Measurements from ENCODE around the gene MSI2. TPM values are rescaled to one million over a fixed set of nuclear protein-coding genes. Genes with fewer than 3 reads are reported as not detected.

The MSI2 gene
- polyA plus RNA-seq, 1 of the 3 experiments (the other 2 are of a cell fraction) = 24.1 TPM

DNA sequence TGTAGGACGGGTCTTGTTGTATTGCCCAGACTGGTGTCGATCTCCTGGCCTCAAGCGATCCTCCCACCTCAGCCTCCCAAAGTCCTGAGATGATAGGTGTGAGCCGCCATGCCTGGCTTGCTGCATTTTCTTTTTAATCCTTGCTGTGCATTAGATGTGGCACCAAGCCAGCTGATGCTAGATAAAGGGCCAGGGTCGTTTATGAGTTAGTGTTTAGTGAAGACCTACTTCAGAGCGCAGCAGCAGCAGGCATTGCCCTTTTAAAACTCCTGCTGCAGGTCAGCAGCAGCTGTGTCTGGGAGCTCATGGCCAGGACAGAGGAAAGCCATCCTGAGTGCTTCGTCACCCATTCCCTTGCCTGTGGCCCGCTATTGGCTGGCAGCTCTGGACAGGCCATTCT lies 251.5 kb downstream of the MSI2 start (continued):
- TF ChIP-seq, protein P1, sequence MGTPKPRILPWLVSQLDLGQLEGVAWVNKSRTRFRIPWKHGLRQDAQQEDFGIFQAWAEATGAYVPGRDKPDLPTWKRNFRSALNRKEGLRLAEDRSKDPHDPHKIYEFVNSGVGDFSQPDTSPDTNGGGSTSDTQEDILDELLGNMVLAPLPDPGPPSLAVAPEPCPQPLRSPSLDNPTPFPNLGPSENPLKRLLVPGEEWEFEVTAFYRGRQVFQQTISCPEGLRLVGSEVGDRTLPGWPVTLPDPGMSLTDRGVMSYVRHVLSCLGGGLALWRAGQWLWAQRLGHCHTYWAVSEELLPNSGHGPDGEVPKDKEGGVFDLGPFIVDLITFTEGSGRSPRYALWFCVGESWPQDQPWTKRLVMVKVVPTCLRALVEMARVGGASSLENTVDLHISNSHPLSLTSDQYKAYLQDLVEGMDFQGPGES (IDR thresholded peaks at IDR 0.05; ENCODE audit: low read depth, low read length) = no peak
- TF ChIP-seq TCF12 (IDR thresholded peaks at IDR 0.05) (no peak), POLR2AphosphoS5 (IDR thresholded peaks at IDR 0.05; ENCODE audit: low read depth, low read length) (no peak), NRF1 (IDR thresholded peaks at IDR 0.05; ENCODE audit: low read depth, low read length) (no peak), SIN3A (IDR thresholded peaks at IDR 0.05; ENCODE audit: borderline replicate concordance, low read depth, low read length) (no peak), FOXM1 (IDR thresholded peaks at IDR 0.05; ENCODE audit: low read depth) (no peak), TEAD4 (IDR thresholded peaks at IDR 0.05; ENCODE audit: borderline replicate concordance, insufficient read depth) (no peak), RFX5 (IDR thresholded peaks at IDR 0.05; ENCODE audit: low read length) (peak; percentile 20; the same call in 1 of the 2 replicates), GATA2 (CRISPR knock-in tag; IDR thresholded peaks at IDR 0.05) (peak; percentile 98), YY1 (IDR thresholded peaks at IDR 0.05; ENCODE audit: low read depth) (no peak), SMC3 (IDR thresholded peaks at IDR 0.05; ENCODE audit: low read depth, low read length) (peak; percentile 22; the same call in 1 of the 2 replicates), MXI1 (IDR thresholded peaks at IDR 0.05; ENCODE audit: low read depth, low read length) (peak; percentile 76), RAD21 (IDR thresholded peaks at IDR 0.05; ENCODE audit: low read length) (peak; percentile 53), ELF1 (IDR thresholded peaks at IDR 0.05) (no peak), TAF1 (IDR thresholded peaks at IDR 0.05; ENCODE audit: borderline replicate concordance, low read depth, low read length) (no peak), EZH2phosphoT487 (IDR thresholded peaks at IDR 0.05; ENCODE audit: borderline replicate concordance, low read depth) (no peak), EP300 (IDR thresholded peaks at IDR 0.05; ENCODE audit: borderline replicate concordance in 1 of 2, low read depth in 1 of 2, low read length in 1 of 2) (peak in 1 of 2 experiments; percentile 90; a peak in 2 of 4 replicates), MEF2A (IDR thresholded peaks at IDR 0.05; ENCODE audit: borderline replicate concordance, low read depth) (no peak), RXRA (IDR thresholded peaks at IDR 0.05; ENCODE audit: borderline replicate concordance, low read depth) (no peak), FOSL2 (IDR thresholded peaks at IDR 0.05; ENCODE audit: borderline replicate concordance, low read depth) (no peak), JUND (IDR thresholded peaks at IDR 0.05) (no peak)
- TF ChIP-seq, protein P2, sequence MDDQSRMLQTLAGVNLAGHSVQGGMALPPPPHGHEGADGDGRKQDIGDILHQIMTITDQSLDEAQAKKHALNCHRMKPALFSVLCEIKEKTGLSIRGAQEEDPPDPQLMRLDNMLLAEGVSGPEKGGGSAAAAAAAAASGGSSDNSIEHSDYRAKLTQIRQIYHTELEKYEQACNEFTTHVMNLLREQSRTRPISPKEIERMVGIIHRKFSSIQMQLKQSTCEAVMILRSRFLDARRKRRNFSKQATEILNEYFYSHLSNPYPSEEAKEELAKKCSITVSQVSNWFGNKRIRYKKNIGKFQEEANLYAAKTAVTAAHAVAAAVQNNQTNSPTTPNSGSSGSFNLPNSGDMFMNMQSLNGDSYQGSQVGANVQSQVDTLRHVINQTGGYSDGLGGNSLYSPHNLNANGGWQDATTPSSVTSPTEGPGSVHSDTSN (IDR thresholded peaks at IDR 0.05) = no peak
- TF ChIP-seq, protein P3, sequence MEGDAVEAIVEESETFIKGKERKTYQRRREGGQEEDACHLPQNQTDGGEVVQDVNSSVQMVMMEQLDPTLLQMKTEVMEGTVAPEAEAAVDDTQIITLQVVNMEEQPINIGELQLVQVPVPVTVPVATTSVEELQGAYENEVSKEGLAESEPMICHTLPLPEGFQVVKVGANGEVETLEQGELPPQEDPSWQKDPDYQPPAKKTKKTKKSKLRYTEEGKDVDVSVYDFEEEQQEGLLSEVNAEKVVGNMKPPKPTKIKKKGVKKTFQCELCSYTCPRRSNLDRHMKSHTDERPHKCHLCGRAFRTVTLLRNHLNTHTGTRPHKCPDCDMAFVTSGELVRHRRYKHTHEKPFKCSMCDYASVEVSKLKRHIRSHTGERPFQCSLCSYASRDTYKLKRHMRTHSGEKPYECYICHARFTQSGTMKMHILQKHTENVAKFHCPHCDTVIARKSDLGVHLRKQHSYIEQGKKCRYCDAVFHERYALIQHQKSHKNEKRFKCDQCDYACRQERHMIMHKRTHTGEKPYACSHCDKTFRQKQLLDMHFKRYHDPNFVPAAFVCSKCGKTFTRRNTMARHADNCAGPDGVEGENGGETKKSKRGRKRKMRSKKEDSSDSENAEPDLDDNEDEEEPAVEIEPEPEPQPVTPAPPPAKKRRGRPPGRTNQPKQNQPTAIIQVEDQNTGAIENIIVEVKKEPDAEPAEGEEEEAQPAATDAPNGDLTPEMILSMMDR (IDR thresholded peaks at IDR 0.05) = no peak
